HepG2 (cell line): ENCODE results near the gene R3HDM4. TPM values are rescaled to one million over a fixed set of nuclear protein-coding genes. Genes with fewer than 3 reads are reported as not detected.
A peak's percentile ranks its signal among the peaks of the same experiment; 100 is the strongest.

ENCODE experiments used
- ATAC-seq: fragments of 200-7000 bp; cut with Tn5 transposase; 3 replicates; pipeline ENCODE4 v1.9.1; 2020; ENCODE audit warnings: mild to moderate bottlenecking, moderate library complexity
- BruUV-seq: library from RNA; stranded (reverse); fragments of 400-500 nt; replicated peaks from 2 replicates; lab custom pipeline; 2021; lab: Mats Ljungman, UMichigan
- CTCF ChIA-PET: fragments of 300-600 bp; formaldehyde crosslinking; extraction: SDS; loops from one replicate; lab custom pipeline; 2021; ENCODE audit warnings: low total read pairs, inconsistent platforms, low intra/inter-chr PET ratio; lab: Yijun Ruan, JAX
- POLR2A ChIA-PET: fragments of 350-600 bp; sonication (Branson Sonifier 250); formaldehyde crosslinking; loops from one replicate; lab custom pipeline; 2020; ENCODE audit warnings: antibody characterized with exemption, inconsistent platforms; lab: Yijun Ruan, JAX
- DNase-seq: peaks from one replicate; pipeline ENCODE4 v3.0.0-alpha.2; 2015; ENCODE audit warnings: low spot score
- FAIRE-seq: peaks from 3 replicates; lab custom pipeline; 2011; peaks lifted over from hg19 to GRCh38; lab: Jason Lieb, UNC
- H2AFZ ChIP-seq: one replicate; pipeline ENCODE4 v1.6.1; 2011; ENCODE audit warnings: low read length, inconsistent platforms
- H3K27ac ChIP-seq: fragments of 300-600 bp; 3 replicates; pipeline ENCODE4 v1.8.0; 2011; ENCODE audit warnings: mixed run types, mild to moderate bottlenecking, mixed read lengths, low read length, inconsistent platforms; ENCODE audit not compliant: insufficient read depth; ENCODE audit errors: extremely low read length
- H3K27me3 ChIP-seq, 2 experiments: fragments of 200-600 bp in 1 of 2; 2 replicates in 1 of 2; 3 replicates in 1 of 2; pipeline versions ENCODE4 v1.6.0 to v1.8.0; 2011; ENCODE audit warnings: low read length in 2 of 2, mild to moderate bottlenecking in 2 of 2, moderate library complexity in 2 of 2, inconsistent platforms in 1 of 2; ENCODE audit not compliant: insufficient read depth in 2 of 2, control insufficient read depth in 1 of 2
- H3K36me3 ChIP-seq, 2 experiments: fragments of 200-600 bp in 1 of 2; replicated peaks in 1 of 2; 2 replicates in 1 of 2; 3 replicates in 1 of 2; pipeline versions ENCODE4 v1.5.1 to v1.8.0; 2011; ENCODE audit warnings: low read length in 2 of 2, inconsistent platforms in 1 of 2; ENCODE audit not compliant: insufficient read depth in 2 of 2, control insufficient read depth in 1 of 2
- H3K4me1 ChIP-seq: 2 replicates; pipeline ENCODE4 v1.5.1; 2012; ENCODE audit warnings: low read length, inconsistent platforms; ENCODE audit not compliant: insufficient read depth
- H3K4me2 ChIP-seq: 2 replicates; pipeline ENCODE4 v1.6.0; 2011; ENCODE audit warnings: low read depth, low read length, inconsistent platforms
- H3K4me3 ChIP-seq, 3 experiments: fragments of 200-600 bp in 1 of 3; sonication (generic), shearing (Covaris generic) in 1 of 3; replicated peaks in 1 of 3; 2 replicates each; pipeline ENCODE4 v1.5.1; 2011 to 2016; ENCODE audit warnings: low read length in 3 of 3, inconsistent platforms in 2 of 3, low read depth in 2 of 3, mild to moderate bottlenecking in 2 of 3, control low read depth in 1 of 3, mixed read lengths in 1 of 3; ENCODE audit not compliant: insufficient read depth in 1 of 3
- H3K79me2 ChIP-seq: one replicate; pipeline ENCODE4 v1.6.1; 2011; ENCODE audit warnings: low read length, inconsistent platforms; ENCODE audit not compliant: insufficient read depth
- H3K9ac ChIP-seq: 2 replicates; pipeline ENCODE4 v1.6.0; 2011; ENCODE audit warnings: mild to moderate bottlenecking, low read depth, low read length, inconsistent platforms; ENCODE audit not compliant: insufficient read depth
- H3K9me3 ChIP-seq: 2 replicates; pipeline ENCODE4 v1.5.1; 2012; ENCODE audit warnings: mild to moderate bottlenecking, low read length
- H4K20me1 ChIP-seq: 2 replicates; pipeline ENCODE4 v1.6.0; 2011; ENCODE audit warnings: inconsistent platforms, mild to moderate bottlenecking, low read length, moderate library complexity; ENCODE audit not compliant: insufficient read depth
- AGO2 ChIP-seq: fragments of 200-400 bp; formaldehyde crosslinking; optimal IDR thresholded peaks from 2 replicates; pipeline ENCODE3; 2017; ENCODE audit warnings: mild to moderate bottlenecking, low read depth, low read length, moderate library complexity
- ARNT2 ChIP-seq: sonication (generic); formaldehyde crosslinking; IDR thresholded peaks from 2 replicates; pipeline ENCODE4 v1.8.0; 2022; ENCODE audit warnings: mild to moderate bottlenecking, low read depth, missing genetic modification reagents, moderate library complexity
- HNRNPL ChIP-seq: fragments of 200-400 bp; formaldehyde crosslinking; IDR thresholded peaks from 2 replicates; pipeline ENCODE4 v1.6.1; 2017; ENCODE audit warnings: mild to moderate bottlenecking, low read depth, low read length
- RBFOX2 ChIP-seq: fragments of 200-400 bp; formaldehyde crosslinking; IDR thresholded peaks from 2 replicates; pipeline ENCODE4 v1.6.1; 2017; ENCODE audit warnings: low read depth, mild to moderate bottlenecking, low read length
- TOPORS ChIP-seq: sonication (generic); formaldehyde crosslinking; IDR thresholded peaks from 2 replicates; pipeline ENCODE4 v1.8.0; 2023; ENCODE audit warnings: mild to moderate bottlenecking, missing genetic modification reagents
- ZFP62 ChIP-seq: sonication (generic); formaldehyde crosslinking; IDR thresholded peaks from 2 replicates; pipeline ENCODE4 v1.4.0; 2020; ENCODE audit warnings: missing genetic modification reagents
- ZNF687 ChIP-seq: sonication (generic); formaldehyde crosslinking; IDR thresholded peaks from 2 replicates; pipeline ENCODE4 v1.5.1; 2020; ENCODE audit warnings: mild to moderate bottlenecking, missing genetic modification reagents, moderate library complexity
- WGBS: methylation state at CpG from one replicate; pipeline ENCODE4 v1.1.6; 2017; ENCODE audit warnings: low lambda C conversion rate; 5-methylcytosine and 5-hydroxymethylcytosine counted together
- in situ Hi-C: cut with HindIII; loops from 2 replicates; pipeline ENCODE4 v1.10.0; 2017; ENCODE audit warnings: low pct_unique_long_range_greater_than_20kb; ENCODE audit not compliant: extremely low pct_ligation_motif_present
- intact Hi-C: fragments of 100-400 bp; cut with micrococcal nuclease; formaldehyde crosslinking; loops from one replicate; pipeline ENCODE4 v1.10.0; 2022; ENCODE audit not compliant: unreplicated experiment
- polyA plus RNA-seq, 8 experiments: library from polyadenylated mRNA; depleted of rRNA in 3 of 8; stranded (reverse) in 7 of 8; unstranded in 1 of 8; fragments of >200 nt; fragmentation: Illumina TruSeq in 4 of 8; extraction: Trizol in 4 of 8; gene quantifications; 2 replicates each; pipeline versions ENCODE4 v1.2.1 to v1.2.3, GENCODE V29; 2011 to 2016; ENCODE audit warnings: low read depth in 4 of 8, missing spikeins in 1 of 8, mixed read lengths in 1 of 8; ENCODE audit not compliant: insufficient read depth in 1 of 8
- total RNA-seq, 5 experiments: library from RNA; depleted of rRNA; stranded (reverse); fragments of >200 nt; fragmentation: Illumina TruSeq; extraction: Trizol; gene quantifications; 2 replicates each; pipeline ENCODE4 v1.2.3, GENCODE V29; 2016; ENCODE audit warnings: low read depth in 1 of 5
- TF ChIP-seq, protein P1 (sequence below): sonication (generic); formaldehyde crosslinking; IDR thresholded peaks from 2 replicates; pipeline ENCODE4 v1.5.0; 2020; ENCODE audit warnings: mild to moderate bottlenecking, missing genetic modification reagents, borderline replicate concordance

The R3HDM4 gene
- total and polyA plus RNA-seq, 2 of the 13 experiments (the other 11 are each of a cell fraction or from before 2014, with no cell fraction given) = 26.2 to 26.9 TPM

DNA sequence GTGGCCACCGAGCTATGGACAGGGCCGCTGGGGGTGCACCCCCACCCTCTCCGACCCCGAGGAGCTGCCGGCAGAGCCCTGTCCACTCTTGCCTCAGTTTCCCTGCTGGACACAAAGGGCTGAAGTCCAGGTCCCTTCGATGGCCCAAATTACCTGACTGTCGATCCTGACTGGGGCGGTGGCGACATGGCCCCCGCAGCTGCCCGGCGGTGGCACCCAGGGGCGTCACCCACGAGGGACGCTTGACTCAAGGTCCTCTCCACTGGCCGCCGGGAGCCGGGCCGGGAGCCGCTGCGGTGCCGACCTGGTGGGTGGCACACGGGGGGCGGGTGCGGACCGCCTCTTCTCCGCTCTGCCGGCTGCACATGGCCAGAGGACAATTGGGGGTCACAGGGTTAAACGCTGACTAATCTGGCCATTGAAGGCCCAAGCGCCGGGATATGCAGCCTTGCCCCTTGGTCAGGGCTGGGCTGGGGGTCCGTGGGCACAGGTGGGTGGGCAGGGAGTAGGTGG lies 29.2 kb upstream of the R3HDM4 start:
- peaks cover 79% of the 10 kb centered on the region; the same call in 1 of the 2 replicates for H4K20me1 ChIP-seq
- no TSS peak for BruUV-seq
- TF ChIP-seq HNRNPL = peak; percentile 68; the same call in 1 of the 2 replicates
- TF ChIP-seq, protein P1, sequence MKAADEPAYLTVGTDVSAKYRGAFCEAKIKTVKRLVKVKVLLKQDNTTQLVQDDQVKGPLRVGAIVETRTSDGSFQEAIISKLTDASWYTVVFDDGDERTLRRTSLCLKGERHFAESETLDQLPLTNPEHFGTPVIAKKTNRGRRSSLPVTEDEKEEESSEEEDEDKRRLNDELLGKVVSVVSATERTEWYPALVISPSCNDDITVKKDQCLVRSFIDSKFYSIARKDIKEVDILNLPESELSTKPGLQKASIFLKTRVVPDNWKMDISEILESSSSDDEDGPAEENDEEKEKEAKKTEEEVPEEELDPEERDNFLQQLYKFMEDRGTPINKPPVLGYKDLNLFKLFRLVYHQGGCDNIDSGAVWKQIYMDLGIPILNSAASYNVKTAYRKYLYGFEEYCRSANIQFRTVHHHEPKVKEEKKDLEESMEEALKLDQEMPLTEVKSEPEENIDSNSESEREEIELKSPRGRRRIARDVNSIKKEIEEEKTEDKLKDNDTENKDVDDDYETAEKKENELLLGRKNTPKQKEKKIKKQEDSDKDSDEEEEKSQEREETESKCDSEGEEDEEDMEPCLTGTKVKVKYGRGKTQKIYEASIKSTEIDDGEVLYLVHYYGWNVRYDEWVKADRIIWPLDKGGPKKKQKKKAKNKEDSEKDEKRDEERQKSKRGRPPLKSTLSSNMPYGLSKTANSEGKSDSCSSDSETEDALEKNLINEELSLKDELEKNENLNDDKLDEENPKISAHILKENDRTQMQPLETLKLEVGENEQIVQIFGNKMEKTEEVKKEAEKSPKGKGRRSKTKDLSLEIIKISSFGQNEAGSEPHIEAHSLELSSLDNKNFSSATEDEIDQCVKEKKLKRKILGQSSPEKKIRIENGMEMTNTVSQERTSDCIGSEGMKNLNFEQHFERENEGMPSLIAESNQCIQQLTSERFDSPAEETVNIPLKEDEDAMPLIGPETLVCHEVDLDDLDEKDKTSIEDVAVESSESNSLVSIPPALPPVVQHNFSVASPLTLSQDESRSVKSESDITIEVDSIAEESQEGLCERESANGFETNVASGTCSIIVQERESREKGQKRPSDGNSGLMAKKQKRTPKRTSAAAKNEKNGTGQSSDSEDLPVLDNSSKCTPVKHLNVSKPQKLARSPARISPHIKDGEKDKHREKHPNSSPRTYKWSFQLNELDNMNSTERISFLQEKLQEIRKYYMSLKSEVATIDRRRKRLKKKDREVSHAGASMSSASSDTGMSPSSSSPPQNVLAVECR (CRISPR knock-in tag) = 0 out of 2 replicates have a peak, but pooled peaks have one; percentile 7
- TF ChIP-seq TOPORS = no peak
- TF ChIP-seq ZNF687 = peak; percentile 21
- TF ChIP-seq ZFP62 = no peak
- peak; percentile 69; the same call in 1 of the 2 replicates for TF ChIP-seq RBFOX2
- TF ChIP-seq AGO2 = peak; percentile 81
- no peak for TF ChIP-seq ARNT2
- no peak overlapping the region for H3K4me2 ChIP-seq
- H3K27ac ChIP-seq = no peak overlapping the region
- intact Hi-C loops (no loop called here), in situ Hi-C loops (no loop called here)
- H3K9ac ChIP-seq = no peak overlapping the region
- no peak for DNase-seq
- H3K4me3 ChIP-seq = no peak overlapping the region
- FAIRE-seq = no peak
- CTCF ChIA-PET = no interaction called here
- ATAC-seq = no peak
- H3K4me1 ChIP-seq = peaks cover 42% of the 10 kb centered on the region
- POLR2A ChIA-PET = interaction anchor here (2.6 kb wide), 1 partner anchor 10 kb away, joined by 18 read pairs; no protein-coding TSS in a partner anchor
- 97% methylated on average over 29 of the region's 32 CpGs for WGBS
- H3K79me2 ChIP-seq = peaks cover 80% of the 10 kb centered on the region
- no peak overlapping the region for H2AFZ ChIP-seq
- no peaks in the 10 kb centered on the region for H3K9me3 ChIP-seq
- peaks cover 28 to 75% of the 10 kb centered on the region in 2 experiments for H3K36me3 ChIP-seq
- H3K27me3 ChIP-seq = no peaks in the 10 kb centered on the region; a peak in 1 of 5 replicates
